HG03378 (cell line): ENCODE data around the gene AGFG2.
A peak's percentile ranks its signal among the peaks of the same experiment; 100 is the strongest.
"Not testable (repeated sequence)": the region's sequence is repeated elsewhere in the genome, so short reads cannot be mapped to it uniquely, and the experiment has no call there.

Experiments used
- ATAC-seq: cut with Tn5 transposase; IDR thresholded peaks from one replicate; pipeline ENCODE4 v1.9.1; 2021; ENCODE audit warnings: mild to moderate bottlenecking, moderate library complexity; ENCODE audit not compliant: unreplicated experiment

Gene AGFG2

DNA sequence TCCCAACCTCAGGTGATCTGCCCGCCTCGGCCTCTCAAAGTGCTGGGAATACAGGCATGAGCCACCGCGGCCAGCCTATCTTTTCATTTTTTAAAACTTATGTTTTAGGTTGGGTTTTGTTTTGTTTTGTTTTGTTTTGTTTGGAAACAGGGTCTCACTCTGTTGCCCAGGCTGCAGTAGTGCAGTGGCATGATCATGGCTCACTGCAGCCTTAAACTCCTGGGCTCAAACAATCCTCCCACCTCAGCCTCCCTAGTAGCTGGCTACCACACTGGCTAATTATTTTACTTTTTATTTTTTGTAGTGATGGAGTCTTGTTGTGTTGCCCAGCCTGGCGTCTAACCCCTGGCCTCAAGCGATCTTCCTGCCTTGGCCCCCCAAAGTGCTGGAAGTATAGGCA, 19.4 kb upstream of the AGFG2 start:
- ATAC-seq: no peak

DNA sequence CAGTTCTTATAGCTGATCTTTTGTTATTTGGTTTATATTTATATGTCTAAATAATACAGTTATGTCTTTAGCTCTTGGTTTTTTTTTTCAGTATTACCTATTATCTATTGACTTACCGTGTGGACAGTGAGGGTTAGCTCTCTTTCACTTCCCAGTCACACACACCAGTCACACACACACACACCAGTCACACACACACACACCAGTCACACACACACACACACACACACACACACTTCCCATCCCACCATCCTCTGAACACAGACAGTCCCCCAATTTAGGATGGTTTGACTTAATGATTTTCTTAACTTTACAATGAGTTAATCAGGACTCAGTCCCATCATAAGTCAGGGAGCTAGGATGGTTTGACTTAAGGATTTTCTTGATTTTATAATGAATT, 18.9 kb upstream of the AGFG2 start:
- ATAC-seq: no peak

DNA sequence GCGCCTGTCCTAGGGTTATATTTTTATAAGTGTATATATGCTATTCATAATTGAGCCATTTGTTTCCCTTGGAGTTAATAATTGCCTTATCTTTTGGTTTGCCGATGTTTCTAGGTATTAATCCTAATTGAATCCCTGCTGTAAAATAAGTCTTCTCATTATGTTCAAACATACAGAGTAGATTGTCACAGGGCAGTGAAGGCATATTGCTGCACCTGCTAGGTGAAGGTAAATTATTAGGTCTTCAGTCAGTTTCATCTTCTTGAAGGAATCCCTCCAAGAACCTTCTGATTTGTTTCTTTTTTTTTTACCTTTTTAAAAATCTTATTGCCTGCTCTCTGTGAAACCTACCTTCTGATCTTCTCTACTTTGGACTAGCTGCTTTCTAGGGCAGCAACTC, 17.9 kb upstream of the AGFG2 start:
- no peak for ATAC-seq

DNA sequence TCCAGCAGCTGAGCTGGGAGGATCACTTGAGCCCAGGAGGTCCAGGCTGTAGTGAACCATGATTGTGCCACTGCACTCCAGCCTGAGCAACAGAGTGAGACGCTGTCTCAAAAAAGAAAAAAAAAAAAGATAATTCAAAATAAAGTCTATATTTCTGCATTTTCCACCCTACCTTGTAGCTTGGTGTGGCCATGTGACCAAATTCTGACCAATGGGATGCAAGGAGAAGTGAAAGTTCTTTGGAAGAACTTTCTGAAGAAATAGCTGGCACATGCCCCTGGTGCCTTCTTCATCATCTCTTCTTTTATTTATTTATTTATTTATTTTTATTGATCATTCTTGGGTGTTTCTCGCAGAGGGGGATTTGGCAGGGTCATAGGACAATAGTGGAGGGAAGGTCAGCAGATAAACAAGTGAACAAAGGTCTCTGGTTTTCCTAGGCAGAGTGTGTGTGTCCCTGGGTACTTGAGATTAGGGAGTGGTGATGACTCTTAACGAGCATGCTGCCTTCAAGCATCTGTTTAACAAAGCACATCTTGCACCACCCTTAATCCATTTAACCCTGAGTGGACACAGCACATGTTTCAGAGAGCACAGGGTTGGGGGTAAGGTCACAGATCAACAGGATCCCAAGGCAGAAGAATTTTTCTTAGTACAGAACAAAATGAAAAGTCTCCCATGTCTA, 17.0 kb upstream of the AGFG2 start:
- not testable (repeated sequence) for ATAC-seq

DNA sequence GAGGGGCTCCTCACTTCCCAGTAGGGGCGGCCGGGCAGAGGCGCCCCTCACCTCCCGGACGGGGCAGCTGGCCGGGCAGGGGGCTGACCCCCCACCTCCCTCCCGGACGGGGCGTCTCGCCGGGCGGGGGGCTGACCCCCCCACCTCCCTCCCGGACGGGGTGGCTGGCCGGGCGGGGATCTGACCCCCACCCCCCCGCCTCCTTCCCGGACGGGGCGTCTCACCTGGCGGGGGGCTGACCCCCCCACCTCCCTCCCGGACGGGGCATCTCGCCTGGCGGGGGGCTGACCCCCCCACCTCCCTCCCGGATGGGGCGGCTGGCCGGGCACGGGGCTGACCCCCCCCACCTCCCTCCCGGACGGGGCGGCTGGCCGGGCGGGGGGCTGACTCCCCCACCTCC, 15.8 kb upstream of the AGFG2 start:
- ATAC-seq: not testable (repeated sequence)

DNA sequence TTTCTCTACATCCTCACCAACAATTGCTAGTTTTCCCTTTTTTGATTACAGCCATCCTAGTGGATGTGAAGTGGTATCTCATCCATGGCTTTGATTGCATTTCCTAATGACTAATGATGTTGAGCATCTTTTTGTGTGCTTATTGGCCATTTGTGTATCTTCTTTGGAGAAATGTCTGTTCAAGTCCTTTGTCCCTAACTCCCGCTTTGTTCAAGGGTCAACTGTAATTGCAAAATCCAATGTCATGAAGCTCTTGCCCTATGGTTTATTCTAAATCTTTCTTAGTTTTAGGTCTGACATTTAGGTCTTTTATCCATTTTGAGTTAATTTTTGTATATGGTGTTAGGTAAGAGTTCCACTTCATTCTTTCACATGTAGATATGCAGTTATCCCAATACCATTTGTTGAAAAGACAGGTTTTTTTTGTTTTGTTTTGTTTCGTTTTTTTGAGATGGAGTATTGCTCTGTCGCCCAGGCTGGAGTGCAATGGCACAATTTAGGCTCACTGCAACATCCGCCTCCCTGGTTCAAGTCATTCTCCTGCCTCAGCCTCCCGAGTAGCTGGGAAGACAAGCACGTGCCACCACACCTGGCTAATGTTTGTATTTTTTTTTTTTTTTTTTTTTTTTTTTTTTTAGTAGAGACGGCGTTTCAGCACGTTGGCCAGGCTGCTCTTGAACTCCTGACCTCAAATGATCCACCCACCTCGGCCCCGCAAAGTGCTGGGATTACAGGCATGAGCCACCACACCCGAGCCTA, 10.7 kb upstream of the AGFG2 start:
- ATAC-seq: not testable (repeated sequence)

DNA sequence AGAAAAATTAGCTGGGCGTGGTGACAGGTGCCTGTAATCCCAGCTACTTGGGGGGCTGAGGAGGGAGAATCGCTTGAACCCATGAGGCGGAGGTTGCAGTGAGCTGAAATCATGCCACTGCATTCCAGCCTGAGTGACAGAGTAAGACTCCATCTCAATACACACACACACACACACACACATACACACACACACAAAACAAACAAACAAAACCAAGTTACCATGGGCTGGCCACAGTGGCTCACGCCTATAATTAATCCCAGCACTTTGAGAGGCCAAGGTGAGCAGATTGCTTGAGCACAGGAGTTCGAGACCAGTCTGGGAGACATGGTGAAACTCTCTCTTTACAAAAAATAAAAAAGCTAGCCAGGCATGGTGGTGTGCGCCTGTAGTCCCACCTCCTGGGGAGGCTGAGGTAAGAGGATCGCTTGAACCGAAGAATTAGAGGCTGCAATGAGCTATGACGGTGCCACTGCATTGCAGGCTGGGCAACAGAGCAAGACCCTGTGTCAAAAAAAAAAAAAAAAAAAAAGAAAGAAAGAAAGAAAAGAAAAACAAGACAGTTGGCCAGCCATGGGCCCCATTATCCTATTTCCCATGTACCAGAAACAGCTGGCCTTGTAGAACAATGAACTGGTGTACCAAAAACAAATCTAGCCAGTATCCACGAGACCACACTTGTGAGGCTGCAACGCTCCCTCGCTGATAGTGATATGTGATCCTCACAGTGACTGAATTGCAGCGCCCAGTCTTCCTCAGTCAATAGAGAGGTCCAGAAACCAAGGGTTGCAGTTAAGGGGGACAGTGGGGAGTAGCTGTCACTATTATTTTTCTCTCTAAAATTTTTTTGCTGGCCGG, 6.6 kb upstream of the AGFG2 start:
- ATAC-seq: no peak

DNA sequence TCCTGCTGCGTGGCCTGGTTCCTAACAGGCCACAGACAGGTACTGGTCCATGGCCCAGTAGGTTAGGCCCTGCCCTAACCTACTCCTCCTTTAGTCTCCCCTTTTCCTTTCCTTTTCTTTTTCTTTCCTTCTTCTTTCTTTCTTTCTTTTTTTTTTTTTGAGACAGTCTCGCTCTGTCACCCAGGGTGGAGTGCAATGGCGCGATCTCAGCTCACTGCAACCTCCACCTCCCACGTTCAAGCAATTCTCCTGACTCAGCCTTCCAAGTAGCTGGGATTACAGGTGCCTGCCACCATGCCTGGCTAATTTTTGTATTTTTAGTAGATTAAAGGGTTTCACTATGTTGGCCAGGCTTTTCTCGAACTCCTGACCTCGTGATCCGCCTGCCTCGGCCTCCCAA, 3.0 kb upstream of the AGFG2 start:
- ATAC-seq: not testable (repeated sequence)

DNA sequence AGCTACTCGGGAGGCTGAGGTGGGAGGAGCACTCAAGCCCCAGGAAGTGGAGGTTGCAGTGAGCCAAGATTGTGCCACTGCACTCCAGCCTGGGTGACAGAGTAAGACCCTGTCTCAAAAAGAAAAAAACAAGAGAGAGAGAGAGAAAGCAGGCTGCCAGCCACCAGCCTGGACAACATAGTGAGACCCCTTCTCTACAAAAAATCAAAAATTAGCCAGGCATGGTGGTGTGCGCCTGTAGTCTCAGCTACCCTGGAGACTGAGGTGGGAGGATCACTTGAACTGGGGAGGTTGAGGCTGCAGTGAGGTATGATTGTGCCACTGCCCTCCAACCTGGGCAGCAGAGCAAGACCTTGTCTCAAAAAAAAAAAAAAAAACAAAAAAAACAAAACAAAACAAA, 2.3 kb upstream of the AGFG2 start:
- not testable (repeated sequence) for ATAC-seq

DNA sequence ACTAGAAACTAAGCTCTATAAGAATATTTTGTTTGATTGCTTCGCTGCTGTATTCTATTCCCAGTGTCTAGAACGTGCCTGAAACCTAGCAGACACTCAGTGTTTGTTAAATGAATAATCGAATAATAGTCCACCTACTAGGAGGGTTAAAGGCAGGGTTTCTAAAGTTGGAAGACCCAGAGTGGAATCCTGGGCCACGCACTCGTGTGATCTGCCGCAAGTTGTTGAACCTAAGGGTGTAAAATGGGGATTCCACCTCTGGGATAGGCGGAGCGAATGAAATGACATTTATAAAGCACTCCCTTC, 702 bp upstream of the AGFG2 start:
- ATAC-seq: no peak

DNA sequence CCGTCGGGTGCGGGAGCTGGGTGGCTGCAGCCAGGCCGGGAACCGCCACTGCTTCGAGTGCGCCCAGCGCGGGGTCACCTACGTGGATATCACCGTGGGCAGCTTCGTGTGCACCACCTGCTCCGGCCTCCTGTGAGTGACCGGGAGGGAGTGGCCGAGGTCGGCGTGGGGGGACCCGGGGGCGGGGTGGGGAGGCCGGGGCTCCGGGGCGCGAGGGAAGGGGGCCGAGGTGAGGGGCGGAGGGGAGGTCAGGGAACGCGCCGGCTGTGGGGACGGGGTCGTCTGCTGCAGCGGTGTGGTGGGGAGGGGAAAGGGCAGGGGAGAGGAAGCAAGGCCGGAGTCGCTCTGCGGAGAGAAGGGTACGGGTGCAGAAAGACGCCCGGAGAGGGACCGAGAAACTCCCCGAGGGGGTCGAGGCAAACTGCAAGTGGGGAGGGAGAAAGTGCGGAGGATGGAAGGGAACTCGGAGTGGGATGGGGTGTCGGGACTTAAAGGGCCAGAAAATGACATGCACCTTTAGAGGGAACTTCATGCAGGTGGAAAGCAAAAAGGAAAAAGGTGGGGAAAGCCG, 518 bp downstream of the AGFG2 start:
- no peak for ATAC-seq

DNA sequence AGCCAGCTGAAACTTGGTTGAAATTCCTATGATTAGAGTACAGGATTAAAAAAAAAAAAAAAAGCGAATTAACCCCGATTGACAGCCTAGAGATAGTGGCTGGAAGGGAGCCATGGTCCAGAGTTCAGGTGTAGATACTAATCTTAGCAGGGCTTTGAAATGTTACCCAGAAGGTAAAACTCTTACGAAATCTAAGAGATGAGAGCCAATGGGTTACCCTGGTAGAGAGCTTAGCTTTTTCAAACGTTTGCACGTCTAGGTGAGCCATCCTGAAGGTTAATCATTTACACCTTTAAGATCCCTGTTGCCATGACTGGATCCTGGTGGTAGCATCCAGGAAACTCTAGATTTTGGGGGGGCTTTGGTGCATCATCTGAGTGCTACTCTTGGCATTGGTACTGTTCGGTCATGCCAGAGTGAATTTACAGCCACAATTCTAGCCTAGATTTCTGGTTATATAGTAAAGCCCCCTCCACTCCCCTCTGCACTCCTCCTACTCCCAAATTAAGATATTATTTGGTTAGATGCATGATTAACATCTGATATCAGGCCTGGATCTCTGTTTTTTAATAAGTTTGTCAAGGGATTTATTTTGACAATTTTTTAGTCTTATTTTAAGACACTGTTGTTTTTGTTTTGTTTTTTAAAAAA, 1.2 kb downstream of the AGFG2 start:
- no peak for ATAC-seq

DNA sequence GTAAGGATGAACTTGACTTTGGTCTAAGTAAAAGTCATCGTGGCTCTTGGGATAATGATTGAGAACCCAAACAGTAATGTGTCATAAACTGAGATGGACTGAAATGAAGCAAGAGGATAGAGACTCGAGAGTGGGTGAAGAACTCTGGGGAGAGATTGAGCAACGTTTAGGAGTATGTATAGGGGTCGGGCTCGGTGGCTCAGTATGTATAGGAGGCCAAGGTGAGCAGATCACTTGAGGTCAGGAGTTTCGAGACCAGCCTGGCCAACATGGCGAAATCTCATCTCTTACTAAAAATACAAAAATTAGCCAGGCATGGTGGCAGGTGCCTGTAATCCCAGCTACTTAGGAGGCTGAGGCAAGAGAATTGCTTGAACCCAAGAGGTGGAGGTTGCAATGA, 2.3 kb downstream of the AGFG2 start:
- ATAC-seq: not testable (repeated sequence)

DNA sequence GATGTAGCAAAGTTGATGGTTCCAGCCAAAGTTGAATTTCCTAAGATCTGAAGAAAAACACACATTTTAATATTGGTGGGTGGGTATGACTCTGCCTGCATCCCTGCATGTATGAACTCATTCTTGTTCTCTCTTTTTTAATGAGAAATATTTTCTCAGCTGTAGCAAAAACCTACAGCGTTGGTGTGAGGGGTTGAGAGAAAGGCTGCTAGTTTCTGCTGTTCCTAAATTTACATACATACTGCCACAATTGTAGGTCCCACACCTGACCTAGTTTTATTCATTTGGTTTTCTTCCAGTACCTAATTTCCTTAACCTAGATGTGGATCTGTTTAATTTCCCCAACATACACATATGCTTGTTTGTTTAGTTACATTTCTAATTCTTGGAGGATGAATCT, 4.6 kb downstream of the AGFG2 start:
- ATAC-seq: no peak

DNA sequence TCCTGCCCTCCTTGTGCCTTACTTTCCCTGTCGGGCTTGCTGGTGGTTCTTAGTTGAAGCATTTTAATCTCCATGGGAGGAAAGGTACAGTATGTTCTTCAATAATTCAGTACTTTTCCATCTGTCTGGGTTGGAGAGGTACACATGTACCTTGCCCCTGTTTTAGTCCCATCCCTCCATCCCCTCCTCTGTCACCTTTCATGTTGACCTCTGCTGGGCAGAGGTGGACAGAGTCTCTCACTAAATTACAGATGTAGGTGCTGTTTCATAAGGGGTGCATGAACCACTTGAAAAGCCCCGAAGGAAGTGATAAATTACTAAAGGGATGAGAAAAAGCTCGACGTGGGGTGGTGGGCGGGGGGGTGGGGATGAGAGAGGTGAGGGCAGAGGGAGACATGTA, 5.4 kb downstream of the AGFG2 start:
- no peak for ATAC-seq

DNA sequence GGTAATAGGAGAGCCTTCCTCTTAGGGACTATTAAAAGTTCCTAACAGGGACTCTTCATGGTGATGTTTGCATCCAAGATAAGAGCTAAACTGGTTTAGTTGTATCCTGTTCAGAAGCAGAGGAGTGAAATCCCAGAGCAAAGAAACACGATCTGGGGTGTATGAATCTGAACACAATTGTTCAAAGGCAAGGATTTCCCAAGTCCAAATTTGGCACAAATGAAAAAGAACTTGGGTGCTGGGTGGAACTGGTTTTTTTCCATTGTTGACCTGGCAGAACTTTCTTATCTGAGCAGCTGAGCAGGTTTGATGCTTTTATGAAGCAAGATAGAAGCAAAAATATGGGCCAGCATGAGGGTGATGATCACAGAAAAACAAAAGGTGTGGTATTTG, 6.0 kb downstream of the AGFG2 start:
- ATAC-seq: no peak

DNA sequence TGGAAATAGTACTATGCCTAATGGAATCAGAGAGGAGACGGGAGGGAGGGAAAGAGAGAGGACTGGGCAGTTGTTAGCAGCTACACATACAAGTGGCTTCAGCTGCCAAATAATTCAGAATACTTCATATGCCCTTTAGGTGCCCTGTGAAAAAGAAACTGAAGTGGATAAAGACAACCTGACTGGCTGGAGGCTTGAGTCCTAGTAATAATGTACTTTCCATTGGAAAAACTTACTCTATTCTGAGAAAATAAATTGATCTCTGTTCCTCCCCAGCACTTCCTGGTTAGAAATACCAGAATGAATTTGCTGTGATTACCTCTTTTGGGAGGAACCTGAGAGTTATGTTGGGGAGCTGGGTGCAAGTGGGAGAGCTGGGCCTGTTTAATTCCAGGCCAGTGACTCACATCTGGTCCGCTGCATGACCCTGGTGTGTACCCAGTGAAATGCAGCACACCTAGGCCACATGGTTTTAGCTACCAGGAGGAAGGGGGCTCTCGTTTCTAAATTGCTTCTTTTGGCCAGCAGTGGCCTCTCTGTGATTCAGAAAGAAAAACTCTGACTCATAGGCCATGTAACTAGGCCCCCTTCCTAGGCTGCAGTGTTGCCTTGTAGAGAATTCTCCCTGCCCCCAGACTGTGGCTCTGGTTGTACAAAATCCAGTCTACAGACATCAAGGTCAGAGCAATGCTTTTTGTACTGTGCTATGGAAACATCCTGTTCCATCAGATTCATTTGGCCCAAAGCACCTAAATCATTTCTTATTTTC, 6.5 kb downstream of the AGFG2 start:
- ATAC-seq: peak; percentile 47

DNA sequence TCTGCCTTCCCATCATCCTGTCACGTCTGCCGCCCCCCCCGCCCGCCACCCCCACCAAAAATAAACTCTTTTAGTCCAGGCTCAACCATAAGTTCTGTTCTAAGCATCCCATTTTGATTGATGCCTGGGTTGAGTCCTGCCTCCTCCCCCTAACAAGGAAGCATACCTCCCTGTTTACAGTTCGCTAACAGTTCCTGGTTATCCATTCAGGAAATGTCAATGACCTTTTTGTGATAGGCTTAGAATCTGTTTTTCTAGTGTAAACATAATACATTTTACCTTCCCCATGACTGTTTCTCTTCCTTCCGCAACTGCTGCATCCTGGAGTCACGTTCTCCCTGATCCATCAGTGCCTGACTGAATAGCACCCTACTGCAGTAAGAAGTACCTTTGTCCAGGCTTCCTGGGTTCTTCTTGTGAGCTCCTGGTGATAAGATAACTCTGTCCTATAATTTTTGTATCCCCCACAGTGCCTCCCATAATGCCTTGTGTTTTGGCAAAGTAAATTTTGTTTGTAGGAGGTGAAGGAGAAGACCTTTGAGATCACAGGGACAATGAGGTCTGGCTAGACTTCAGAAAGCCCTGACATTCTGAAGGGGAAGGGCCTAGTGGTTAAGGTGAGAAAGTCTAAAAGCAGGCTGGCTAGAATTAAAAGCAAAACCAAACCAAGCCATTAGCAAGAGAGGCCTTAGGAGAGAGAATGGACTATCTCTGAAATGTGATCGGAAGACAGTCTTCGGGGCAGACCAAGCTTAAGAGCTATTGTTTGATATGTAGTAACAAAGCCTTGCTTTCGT, 7.3 kb downstream of the AGFG2 start:
- peak; percentile 40 for ATAC-seq
